HG02943 (cell line): ENCODE results near the gene LRIF1.
"Not testable (repeated sequence)": the region's sequence is repeated elsewhere in the genome, so short reads cannot be mapped to it uniquely, and the experiment has no call there.

Experiments
- ATAC-seq: cut with Tn5 transposase; IDR thresholded peaks from one replicate; pipeline ENCODE4 v1.9.1; 2021; ENCODE audit warnings: mild to moderate bottlenecking, low read depth, moderate library complexity; ENCODE audit not compliant: unreplicated experiment

Gene LRIF1

DNA sequence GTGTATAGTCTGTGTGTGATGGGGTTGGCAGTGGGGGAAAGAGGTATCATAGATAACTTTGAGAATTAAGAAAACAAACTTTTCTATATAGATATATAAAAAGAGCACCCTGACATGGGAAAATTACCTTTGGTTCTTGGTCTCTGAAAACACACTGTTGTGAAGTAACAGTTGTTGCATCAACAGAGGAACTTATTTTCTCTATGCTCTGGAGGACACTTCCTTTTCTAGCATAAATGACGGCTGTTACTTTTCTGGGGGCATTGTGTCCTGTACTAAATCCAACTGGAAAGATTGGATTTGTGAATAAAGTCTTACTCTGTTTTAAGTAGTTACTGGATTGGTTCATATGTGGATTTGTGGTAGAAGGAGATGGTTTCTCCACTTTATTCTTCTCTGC, 12.6 kb downstream of the LRIF1 start:
- ATAC-seq = no peak

GRCh38 chr1:110948038-110948810, 15.5 kb downstream of the LRIF1 start:
- ATAC-seq = no peak

DNA sequence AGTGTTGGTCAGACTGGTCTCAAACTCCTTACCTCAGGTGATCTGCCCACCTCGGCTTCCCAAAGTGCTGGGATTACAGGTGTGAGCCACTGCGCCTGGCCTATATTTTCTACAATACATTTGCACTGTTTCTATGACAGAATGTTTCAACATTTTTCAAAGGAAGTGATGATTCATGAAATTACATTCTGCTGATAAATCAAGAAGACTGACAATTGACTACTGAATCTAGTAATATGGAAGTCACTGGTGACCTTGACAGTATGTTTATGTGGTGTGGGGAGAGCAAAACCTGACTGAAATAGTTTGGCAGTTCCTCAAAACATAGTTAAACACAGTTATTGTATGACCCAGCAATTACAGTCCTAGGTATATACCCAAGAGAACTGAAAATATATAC, 18.1 kb downstream of the LRIF1 start:
- no peak for ATAC-seq

GRCh38 chr1:110944806-110945205, 18.9 kb downstream of the LRIF1 start:
- no peak for ATAC-seq

DNA sequence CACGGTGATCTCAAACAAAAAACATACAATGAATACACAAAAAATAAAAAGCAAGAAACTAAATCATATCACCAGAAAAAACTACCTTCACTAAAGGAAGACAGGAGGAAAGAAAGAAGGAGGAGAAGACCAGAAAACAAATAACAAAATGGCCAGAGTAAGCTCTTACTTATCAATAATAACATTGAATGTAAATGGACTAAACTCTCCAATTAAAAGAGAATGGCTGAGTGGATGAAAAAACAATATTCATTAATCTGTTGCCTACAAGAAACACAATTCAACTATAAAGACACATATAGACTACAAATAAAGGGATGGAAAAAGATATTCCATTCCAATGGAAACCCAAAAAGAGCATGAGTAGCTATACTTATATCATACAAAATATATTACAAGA, 27.2 kb downstream of the LRIF1 start:
- no peak for ATAC-seq

GRCh38 chr1:110931097-110931496, 32.6 kb downstream of the LRIF1 start:
- not testable (repeated sequence) for ATAC-seq

DNA sequence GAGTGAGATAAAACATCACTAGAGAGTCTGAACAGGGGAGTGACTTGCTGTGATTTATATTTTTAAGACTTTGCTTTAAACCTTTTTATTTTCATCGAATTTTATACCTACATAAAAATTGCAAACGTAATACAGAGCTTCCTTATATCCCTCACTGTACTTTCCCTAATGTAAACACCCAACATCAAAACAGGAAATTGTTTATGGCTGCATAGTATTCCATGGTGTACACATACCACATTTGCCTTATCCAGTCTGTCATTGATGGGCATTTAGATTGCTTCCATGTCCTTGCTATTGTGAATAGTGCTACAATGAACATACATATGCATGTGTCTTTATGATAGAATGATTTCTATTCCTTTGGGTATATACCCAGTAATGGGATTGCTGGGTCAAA, 34.8 kb downstream of the LRIF1 start:
- ATAC-seq = no peak

DNA sequence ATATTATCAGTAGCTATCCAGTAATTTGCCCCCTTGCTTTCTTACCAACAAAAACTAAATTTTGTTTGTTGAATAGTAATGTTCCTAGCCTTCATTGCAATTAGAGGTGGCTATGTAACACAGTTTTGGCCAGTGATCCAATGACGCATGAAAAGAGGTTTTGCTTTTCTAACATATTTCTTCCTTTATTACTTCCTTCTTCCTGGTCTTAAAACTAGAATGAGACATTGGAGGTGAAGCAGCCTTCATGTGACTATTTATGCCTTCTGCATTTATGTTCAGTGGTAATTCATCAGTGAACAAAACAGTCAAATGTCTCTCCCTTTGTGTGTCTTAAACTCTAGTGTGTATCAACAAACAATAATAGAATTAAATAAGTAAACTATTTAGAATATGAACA, 35.5 kb downstream of the LRIF1 start:
- ATAC-seq = no peak

- no peak for ATAC-seq
Measured at GRCh38 chr1:110927484-110928075, 36.1 kb downstream of the LRIF1 start.

DNA sequence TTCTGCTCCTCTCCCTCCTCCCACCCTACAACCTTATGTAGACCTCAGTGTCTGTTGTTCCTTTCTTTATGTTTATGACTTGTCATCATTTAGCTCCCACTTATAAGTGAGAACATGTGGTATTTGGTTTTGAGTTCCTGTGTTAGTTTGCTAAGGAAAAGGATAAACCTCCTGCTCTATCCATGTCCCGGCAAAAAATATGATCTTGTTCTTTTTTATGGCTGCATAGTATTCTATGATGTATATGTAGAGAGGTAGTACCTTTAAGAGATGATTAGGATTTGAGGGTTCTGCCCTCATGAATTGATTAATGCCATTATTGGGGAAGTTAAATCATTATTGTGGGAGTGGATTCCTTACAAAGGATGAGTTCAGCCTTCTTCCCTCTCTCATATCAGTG, 41.8 kb downstream of the LRIF1 start:
- ATAC-seq = no peak

DNA sequence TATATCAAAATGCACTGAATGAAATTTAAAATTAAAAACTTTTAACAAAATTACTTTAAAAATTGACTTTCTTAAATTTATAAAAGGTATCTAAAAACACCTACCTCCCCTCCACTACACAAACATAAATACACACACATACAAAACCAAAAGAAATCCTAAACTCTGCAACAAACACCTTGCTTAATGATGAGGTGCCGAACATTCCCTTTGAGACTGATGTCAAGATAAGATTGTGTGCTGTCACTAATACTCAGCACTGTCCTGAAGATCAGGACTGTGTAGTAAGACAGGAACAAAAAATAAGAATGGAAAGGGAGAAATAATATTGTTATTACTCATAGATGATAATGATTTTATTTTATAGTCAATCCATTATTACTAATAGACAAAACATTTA, 45.7 kb downstream of the LRIF1 start:
- ATAC-seq = no peak

GRCh38 chr1:110916669-110917306, 46.9 kb downstream of the LRIF1 start:
- ATAC-seq = no peak

DNA sequence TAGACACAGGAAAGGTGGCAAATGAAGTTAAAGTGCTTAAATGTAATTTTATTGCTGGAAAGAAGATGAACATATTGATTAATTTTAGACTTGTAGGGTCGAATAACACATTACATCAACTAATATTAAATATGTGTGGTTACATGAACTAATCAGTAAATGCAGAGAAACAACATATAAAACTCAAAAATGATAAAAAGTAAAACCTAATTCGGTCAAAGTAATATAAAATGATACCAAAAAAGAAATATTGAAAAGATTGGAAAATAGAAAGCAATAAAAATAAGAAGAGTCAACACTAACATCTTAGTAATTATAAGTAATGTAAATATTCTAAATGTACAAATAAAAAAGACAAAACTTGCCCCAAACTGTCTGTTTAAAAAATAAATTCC, 47.5 kb downstream of the LRIF1 start:
- ATAC-seq = no peak

DNA sequence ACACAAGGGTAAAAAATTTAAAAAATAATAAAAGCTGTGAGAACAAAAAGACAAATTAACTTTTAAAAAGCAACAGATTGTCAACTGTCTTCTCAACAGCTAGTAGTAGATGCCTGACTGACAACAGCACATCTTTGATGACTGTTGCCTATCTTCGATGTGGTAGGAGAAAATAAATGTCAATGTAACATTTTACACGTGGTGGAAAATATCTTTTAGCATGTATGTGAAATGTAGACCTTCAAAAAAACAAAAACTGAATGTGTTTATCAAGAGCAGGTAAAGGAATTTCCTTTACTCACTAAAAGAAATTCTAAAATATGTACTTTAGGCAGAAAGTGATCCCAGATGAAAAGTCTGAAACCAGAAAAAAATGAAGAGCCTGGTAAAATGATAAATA, 47.9 kb downstream of the LRIF1 start:
- no peak for ATAC-seq

DNA sequence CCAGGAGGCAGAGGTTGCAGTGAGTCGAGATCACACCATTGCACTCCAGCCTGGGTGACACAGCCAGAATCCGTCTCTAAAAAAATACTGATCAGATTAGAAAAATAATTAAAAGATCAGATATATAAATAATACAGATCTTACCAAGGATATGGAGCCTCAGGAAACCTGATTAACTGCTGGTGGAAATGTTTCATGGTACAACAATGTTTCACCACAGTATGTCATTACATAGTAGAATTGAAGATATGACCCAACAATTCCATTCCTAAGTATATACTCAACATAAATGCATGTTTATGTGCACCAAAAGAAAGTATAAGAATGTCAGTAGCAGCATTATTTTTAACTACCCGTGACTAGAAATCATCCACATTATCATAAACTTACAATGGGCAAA, 49.0 kb downstream of the LRIF1 start:
- ATAC-seq = no peak

DNA sequence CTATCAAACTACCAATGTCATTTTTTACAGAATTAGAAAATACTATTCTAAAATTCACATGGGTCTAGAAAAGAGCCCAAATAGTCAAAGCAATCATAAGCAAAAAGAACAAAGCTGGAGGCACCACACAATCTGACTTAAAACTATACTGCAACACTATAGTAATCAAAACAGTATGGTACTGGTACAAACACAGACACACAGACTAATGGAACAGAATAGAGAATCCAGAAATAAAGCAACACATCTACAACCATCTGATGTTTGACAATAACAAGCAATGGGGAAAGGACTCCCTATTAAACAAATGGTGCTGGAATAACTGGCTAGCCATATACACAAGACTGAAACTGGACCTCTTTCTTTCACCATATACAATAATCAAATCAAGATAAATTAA, 50.9 kb downstream of the LRIF1 start:
- no peak for ATAC-seq

- ATAC-seq = no peak
Measured at GRCh38 chr1:110903853-110904500, 59.7 kb downstream of the LRIF1 start.

GRCh38 chr1:110902820-110903463, 60.8 kb downstream of the LRIF1 start:
- ATAC-seq = no peak

GRCh38 chr1:110899458-110899843, 64.3 kb downstream of the LRIF1 start:
- ATAC-seq = no peak

DNA sequence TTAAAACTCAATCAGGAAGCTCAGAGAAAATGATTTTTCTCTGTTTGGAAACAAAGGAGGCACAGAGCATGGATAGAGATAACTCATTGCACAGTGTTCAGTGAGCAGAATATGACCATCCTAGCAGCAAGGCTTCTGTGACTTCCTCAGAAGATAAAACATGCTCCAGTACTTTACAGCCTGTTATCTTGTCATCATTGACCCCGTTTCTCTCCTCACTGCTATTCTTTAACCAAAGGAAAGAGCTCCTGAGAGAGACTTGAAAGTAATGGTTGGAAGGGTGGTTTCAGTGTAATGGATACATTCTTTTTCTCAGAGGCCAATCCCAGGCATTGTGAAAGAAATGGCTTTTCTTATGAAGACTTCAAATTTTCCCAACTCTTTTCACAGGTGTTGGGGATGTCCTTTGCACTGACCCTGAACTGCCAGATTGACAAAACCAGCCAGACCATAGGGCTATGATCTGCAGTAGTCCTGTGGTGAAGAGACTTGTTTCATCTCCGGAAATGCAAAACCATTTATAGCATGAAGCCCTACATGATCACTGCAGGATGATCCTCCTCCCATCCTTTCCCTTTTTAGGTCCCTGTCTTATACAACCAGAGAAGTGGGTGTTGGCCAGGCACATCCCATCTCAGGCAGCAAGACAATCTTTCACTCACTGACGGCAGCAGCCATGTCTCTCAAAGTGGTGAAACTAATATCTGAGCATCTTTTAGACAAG, 64.8 kb downstream of the LRIF1 start:
- ATAC-seq = no peak
